GM18505 (cell line): ENCODE data around the gene VPS41.

Experiments used
- ATAC-seq: cut with Tn5 transposase; IDR thresholded peaks from one replicate; pipeline ENCODE4 v1.9.1; 2021; ENCODE audit not compliant: unreplicated experiment
- POLR2A ChIP-seq: IDR thresholded peaks from 4 replicates; pipeline ENCODE4 v1.6.1; 2011; ENCODE audit warnings: borderline replicate concordance; ENCODE audit not compliant: insufficient read depth, insufficient read length; ENCODE audit errors: extremely low read depth

VPS41 gene

DNA sequence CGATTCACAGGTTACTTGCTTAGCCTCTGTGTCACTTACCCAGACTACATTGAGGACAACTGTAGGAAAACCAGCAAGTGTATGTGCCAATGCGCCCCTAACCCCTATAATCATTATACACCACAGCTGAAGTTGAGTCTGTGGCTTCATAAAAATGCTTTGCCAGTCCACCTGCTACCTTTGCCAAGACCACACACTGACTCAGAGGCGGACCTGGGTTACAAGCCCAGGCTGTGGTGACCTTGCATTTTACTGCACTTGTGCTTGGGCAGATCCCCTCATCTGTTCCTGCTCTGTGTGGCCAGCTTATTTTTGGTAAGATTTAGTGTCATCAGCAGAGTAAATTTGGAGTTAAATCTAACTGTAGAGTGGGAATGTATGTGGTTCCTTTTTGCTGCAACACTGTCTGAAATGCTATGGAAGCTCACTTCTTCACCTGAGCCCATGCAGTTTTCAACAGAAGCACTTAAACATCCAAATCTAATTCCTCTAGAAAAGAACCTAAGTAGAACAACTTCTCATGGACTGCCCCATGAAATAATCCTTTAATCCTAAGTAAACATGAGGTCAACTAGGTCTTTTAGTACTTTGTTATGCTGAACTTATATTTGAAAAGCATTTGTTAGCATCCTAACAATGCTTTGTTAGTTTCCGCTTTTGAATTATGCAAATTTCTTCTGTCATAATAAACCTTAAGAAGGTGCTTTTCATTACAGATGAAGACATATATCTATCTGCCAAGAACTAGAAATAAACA is 181.6 kb downstream of the VPS41 start:
- ATAC-seq, result no peak
- no peak for TF ChIP-seq POLR2A

DNA sequence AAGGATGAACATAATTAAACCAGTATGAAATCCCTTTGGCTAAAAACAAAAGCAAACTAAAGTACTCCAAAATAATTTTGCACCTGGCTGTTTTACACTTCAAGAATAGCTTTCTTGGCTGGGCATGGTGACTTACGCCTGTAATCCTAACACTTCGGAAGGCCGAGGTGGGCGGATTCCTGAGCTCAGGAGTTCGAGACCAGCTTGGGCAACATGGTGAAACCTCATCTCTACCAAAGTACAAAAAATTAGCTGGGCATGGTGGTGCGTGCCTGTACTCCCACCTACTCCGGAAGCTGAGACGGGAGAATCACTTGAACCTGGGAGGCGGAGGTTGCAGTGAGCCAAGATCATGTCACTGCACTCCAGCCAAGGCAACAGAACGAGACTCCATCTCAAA is 185.7 kb downstream of the VPS41 start:
- TF ChIP-seq POLR2A, result no peak
- no peak for ATAC-seq

- ATAC-seq, result no peak
- no peak for TF ChIP-seq POLR2A
Measured at GRCh38 chr7:38716397-38716796, 192.6 kb downstream of the VPS41 start.

GRCh38 chr7:38709123-38709522 is 199.9 kb downstream of the VPS41 start:
- TF ChIP-seq POLR2A, result no peak
- no peak for ATAC-seq

DNA sequence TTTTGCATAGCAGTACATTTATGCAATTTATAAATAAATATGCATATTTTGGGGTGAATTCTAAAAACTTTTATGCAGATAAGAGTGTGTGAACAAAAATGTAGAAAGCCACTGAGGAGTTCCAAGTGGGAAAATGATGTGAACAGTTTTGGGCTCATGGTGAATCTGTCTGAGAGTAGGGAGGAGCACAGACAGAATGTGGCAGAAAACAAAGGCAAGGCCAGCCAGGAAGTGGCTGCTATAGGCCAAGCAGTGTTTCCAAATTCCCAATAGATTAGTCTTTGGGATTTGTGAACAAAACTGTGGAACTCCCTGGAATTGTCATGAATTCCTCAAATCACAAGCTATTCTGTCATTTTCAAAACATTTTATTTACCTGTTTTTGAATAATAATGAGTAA is 204.2 kb downstream of the VPS41 start:
- no peak for TF ChIP-seq POLR2A
- no peak for ATAC-seq

- no peak for ATAC-seq
- no peak for TF ChIP-seq POLR2A
Measured at GRCh38 chr7:38704041-38704547, 204.9 kb downstream of the VPS41 start.

DNA sequence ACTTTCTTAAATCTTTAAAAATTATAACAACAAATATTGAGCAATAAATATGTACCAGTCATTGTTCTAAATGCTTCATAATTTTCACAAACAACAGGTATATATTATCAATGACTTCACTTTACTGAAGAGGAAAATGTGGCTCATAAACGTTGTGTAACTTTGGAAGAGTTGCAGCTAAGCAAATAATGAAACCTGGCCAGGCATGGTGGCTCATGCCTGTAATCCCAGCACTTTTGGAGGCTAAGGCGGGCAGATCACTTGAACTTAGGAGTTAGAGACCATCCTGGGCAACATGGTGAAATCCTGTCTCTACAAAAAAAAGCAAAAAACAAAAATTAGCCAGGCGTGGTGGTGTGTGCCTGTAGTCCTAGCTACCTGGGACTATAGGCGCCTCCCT is 205.9 kb downstream of the VPS41 start:
- TF ChIP-seq POLR2A, result no peak
- no peak for ATAC-seq

GRCh38 chr7:38702002-38702535 is 206.9 kb downstream of the VPS41 start:
- no peak for ATAC-seq
- no peak for TF ChIP-seq POLR2A

DNA sequence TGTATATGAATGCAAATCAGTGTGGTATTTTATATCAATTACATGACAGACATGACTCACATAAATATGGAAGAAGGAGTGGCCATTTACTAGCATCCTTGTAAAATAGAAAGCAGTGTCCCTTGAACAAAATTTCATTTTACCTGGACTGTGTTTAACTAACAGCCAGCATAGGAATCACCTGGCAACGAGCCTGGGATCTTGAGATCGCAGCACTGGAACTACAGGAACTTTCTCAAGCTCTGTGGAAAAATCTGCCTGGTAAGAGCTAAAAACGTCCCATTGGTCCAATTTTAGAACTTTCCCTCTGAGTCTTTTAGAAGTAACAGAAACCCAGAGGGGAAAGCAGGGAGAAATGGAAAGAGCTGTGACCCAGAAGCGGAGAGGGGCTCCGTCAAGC is 208.9 kb downstream of the VPS41 start:
- ATAC-seq, result no peak
- TF ChIP-seq POLR2A, result no peak

DNA sequence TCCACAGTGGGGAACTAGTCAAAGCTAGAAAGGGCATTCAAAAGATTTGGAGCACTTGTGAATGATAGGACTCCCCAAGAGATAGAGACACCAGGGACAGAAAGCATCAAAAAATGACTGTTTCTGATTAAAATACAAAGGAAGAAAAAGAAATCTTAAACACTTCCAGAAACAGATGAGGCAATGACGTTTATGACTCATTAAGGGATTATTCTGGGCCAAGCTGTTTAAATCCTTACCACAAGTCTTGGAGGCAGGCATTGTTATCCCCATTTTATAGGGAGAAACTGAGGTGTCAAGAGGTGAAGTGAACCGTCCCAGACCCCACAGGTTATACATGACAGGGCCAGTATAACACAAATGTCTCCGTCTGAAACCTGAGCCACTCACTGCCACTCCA is 209.5 kb downstream of the VPS41 start:
- TF ChIP-seq POLR2A, result no peak
- no peak for ATAC-seq

DNA sequence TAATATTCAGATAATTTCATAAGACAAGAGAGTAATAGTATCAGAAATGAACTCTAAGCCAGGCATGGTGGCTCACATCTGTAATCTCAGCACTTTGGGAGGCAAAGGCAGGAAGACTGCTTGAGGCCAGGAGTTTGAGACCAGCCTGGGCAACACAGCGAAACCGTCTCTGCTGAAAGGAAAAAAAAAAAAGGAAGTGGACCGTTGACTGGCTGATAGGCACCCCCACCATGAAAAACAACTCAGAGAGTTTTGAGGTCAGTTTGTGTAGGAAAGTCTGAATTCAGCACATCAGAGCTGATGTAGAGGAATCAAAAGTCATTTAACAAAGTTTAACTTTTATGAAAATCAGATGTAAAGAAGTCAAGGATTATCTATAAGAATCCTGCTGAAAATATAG is 214.7 kb downstream of the VPS41 start:
- ATAC-seq, result no peak
- no peak for TF ChIP-seq POLR2A

DNA sequence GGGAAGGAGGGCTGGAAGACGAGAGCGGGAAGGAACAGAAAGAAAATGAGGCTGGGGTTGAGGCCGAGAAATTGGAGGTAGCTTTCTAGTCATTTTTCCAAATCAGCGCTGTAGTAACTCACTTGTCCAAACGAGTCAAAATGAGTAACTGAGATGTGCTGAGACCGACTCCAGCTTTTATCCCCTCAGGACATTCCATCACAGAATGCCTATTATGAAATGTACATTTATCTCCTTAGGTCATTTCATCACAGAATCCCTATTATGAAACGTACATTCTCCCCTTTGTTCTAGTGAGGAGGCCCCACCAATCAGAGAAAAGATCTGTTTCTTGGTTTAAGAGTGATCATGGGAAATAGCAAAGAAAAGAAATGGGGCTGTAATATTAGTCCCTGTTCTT is 222.1 kb downstream of the VPS41 start:
- no peak for TF ChIP-seq POLR2A
- ATAC-seq, result no peak

- no peak for TF ChIP-seq POLR2A
- ATAC-seq, result no peak
Measured at GRCh38 chr7:38685851-38686250, 223.1 kb downstream of the VPS41 start.

GRCh38 chr7:38682606-38683005 is 226.4 kb downstream of the VPS41 start:
- no peak for TF ChIP-seq POLR2A
- no peak for ATAC-seq
